ENCODE results near the gene MRPL16. TPM values are rescaled to one million over a fixed set of nuclear protein-coding genes. Genes with fewer than 3 reads are reported as not detected.

The MRPL16 gene
- total and polyA plus RNA-seq, 2 of the 13 experiments (the other 11 are each of a cell fraction or from before 2014, with no cell fraction given), result 45.3 to 62.6 TPM

DNA sequence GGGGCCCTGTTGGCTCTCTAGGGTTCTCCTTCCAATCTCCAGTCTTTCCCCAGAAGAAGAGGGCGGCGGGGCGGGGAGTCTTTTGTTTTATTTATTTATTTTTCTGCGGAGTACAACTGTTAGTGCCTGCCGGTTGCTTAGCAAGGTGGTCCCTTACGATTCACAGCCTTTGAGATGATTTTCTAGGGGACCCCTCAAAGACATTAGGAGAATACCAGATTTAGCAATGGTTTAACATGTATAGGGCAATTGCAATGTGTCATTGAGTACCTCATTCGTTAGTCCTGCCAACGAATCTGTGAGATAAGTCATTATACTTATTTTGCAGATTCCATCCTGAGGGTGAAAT is 307 bp upstream of the MRPL16 start (continued):
- no peak for TF ChIP-seq MXD4 (CRISPR knock-in tag; IDR thresholded peaks at IDR 0.05)
- TF ChIP-seq, protein P1, sequence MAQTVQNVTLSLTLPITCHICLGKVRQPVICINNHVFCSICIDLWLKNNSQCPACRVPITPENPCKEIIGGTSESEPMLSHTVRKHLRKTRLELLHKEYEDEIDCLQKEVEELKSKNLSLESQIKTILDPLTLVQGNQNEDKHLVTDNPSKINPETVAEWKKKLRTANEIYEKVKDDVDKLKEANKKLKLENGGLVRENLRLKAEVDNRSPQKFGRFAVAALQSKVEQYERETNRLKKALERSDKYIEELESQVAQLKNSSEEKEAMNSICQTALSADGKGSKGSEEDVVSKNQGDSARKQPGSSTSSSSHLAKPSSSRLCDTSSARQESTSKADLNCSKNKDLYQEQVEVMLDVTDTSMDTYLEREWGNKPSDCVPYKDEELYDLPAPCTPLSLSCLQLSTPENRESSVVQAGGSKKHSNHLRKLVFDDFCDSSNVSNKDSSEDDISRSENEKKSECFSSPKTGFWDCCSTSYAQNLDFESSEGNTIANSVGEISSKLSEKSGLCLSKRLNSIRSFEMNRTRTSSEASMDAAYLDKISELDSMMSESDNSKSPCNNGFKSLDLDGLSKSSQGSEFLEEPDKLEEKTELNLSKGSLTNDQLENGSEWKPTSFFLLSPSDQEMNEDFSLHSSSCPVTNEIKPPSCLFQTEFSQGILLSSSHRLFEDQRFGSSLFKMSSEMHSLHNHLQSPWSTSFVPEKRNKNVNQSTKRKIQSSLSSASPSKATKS (CRISPR knock-in tag; IDR thresholded peaks at IDR 0.05), result 0 out of 2 replicates have a peak, but pooled peaks have one; percentile 17
- TF ChIP-seq ZNF619 (CRISPR knock-in tag; IDR thresholded peaks at IDR 0.05), result no peak
- 0 out of 2 replicates have a peak, but pooled peaks have one; percentile 11 for TF ChIP-seq ZNF563 (CRISPR knock-in tag; IDR thresholded peaks at IDR 0.05)
- peak; percentile 7; the same call in 1 of the 2 replicates for TF ChIP-seq KDM5A (IDR thresholded peaks at IDR 0.05; ENCODE audit: borderline replicate concordance, low read length)
- no peak for TF ChIP-seq SNAI1 (CRISPR knock-in tag; IDR thresholded peaks at IDR 0.05; ENCODE audit: borderline replicate concordance)
- TF ChIP-seq GFI1 (CRISPR knock-in tag; IDR thresholded peaks at IDR 0.05; ENCODE audit: borderline replicate concordance), result peak; percentile 12; the same call in 1 of the 2 replicates
- no peak for TF ChIP-seq AKAP8 (CRISPR knock-in tag; IDR thresholded peaks at IDR 0.05)
- TF ChIP-seq, protein P2, sequence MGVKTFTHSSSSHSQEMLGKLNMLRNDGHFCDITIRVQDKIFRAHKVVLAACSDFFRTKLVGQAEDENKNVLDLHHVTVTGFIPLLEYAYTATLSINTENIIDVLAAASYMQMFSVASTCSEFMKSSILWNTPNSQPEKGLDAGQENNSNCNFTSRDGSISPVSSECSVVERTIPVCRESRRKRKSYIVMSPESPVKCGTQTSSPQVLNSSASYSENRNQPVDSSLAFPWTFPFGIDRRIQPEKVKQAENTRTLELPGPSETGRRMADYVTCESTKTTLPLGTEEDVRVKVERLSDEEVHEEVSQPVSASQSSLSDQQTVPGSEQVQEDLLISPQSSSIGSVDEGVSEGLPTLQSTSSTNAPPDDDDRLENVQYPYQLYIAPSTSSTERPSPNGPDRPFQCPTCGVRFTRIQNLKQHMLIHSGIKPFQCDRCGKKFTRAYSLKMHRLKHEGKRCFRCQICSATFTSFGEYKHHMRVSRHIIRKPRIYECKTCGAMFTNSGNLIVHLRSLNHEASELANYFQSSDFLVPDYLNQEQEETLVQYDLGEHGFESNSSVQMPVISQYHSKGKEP (CRISPR knock-in tag; IDR thresholded peaks at IDR 0.05), result no peak
- TF ChIP-seq, protein P3, sequence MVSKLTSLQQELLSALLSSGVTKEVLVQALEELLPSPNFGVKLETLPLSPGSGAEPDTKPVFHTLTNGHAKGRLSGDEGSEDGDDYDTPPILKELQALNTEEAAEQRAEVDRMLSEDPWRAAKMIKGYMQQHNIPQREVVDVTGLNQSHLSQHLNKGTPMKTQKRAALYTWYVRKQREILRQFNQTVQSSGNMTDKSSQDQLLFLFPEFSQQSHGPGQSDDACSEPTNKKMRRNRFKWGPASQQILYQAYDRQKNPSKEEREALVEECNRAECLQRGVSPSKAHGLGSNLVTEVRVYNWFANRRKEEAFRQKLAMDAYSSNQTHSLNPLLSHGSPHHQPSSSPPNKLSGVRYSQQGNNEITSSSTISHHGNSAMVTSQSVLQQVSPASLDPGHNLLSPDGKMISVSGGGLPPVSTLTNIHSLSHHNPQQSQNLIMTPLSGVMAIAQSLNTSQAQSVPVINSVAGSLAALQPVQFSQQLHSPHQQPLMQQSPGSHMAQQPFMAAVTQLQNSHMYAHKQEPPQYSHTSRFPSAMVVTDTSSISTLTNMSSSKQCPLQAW (CRISPR knock-in tag; IDR thresholded peaks at IDR 0.05), result no peak
- TF ChIP-seq HNRNPK (IDR thresholded peaks at IDR 0.05; ENCODE audit: low read depth, low read length, poor library complexity, severe bottlenecking), result no peak
- no peak for TF ChIP-seq TAF15 (IDR thresholded peaks at IDR 0.05; ENCODE audit: low read depth, low read length, poor library complexity, severe bottlenecking)
- TF ChIP-seq MXI1 (IDR thresholded peaks at IDR 0.05; ENCODE audit: borderline replicate concordance, low read depth, low read length), result no peak
- no peak for TF ChIP-seq ZNF768 (CRISPR knock-in tag; IDR thresholded peaks at IDR 0.05)
- TF ChIP-seq MZF1 (CRISPR knock-in tag; IDR thresholded peaks at IDR 0.05; ENCODE audit: borderline replicate concordance), result no peak
- no peak for TF ChIP-seq ZNF766 (CRISPR knock-in tag; IDR thresholded peaks at IDR 0.05; ENCODE audit: borderline replicate concordance)
- TF ChIP-seq ZNF674 (CRISPR knock-in tag; IDR thresholded peaks at IDR 0.05; ENCODE audit: low read depth), result no peak
- TF ChIP-seq ZNF17 (CRISPR knock-in tag; IDR thresholded peaks at IDR 0.05), result no peak
- TF ChIP-seq MAZ (IDR thresholded peaks at IDR 0.05; ENCODE audit: borderline replicate concordance, low read depth, low read length), result no peak
- no peak for TF ChIP-seq MAZ (CRISPR knock-in tag; IDR thresholded peaks at IDR 0.05; ENCODE audit: low read depth)
- no peak for TF ChIP-seq ZNF317 (CRISPR knock-in tag; IDR thresholded peaks at IDR 0.05)
- TF ChIP-seq, protein P4, sequence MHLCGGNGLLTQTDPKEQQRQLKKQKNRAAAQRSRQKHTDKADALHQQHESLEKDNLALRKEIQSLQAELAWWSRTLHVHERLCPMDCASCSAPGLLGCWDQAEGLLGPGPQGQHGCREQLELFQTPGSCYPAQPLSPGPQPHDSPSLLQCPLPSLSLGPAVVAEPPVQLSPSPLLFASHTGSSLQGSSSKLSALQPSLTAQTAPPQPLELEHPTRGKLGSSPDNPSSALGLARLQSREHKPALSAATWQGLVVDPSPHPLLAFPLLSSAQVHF (CRISPR knock-in tag; IDR thresholded peaks at IDR 0.05), result no peak
- 0 out of 2 replicates have a peak, but pooled peaks have one; percentile 12 for TF ChIP-seq ZNF558 (CRISPR knock-in tag; IDR thresholded peaks at IDR 0.05; ENCODE audit: borderline replicate concordance)
- TF ChIP-seq NFYB (CRISPR knock-in tag; IDR thresholded peaks at IDR 0.05), result no peak
